MM.1S (cell line): ENCODE data around the gene KIAA1217.
"Not testable (repeated sequence)": the region's sequence is repeated elsewhere in the genome, so short reads cannot be mapped to it uniquely, and the experiment has no call there.

Experiments
- EZH2phosphoT487 ChIP-seq: fragments of 300-600 bp; sonication (generic); IDR thresholded peaks from 2 replicates; pipeline ENCODE4 v1.6.1; 2018; ENCODE audit warnings: antibody characterized with exemption, low read length
- TF ChIP-seq, protein P1 (sequence below): fragments of 300-600 bp; sonication (generic); IDR thresholded peaks from 2 replicates; pipeline ENCODE4 v1.5.1; 2016; ENCODE audit warnings: antibody characterized with exemption, low read length, mixed read lengths

DNA sequence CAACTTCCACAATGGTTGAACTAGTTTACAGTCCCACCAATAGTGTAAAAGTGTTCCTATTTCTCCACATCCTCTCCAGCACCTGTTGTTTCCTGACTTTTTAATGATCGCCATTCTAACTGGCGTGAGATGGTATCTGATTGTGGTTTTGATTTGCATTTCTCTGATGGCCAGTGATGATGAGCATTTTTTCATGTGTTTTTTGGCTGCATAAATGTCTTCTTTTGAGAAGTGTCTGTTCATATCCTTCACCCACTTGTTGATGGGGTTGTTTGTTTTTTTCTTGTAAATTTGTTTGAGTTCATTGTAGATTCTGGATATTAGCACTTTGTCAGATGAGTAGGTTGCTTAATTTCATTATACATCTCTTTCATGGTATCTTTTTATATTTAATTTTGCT lies 237.0 kb downstream of the KIAA1217 start:
- TF ChIP-seq, protein P1, sequence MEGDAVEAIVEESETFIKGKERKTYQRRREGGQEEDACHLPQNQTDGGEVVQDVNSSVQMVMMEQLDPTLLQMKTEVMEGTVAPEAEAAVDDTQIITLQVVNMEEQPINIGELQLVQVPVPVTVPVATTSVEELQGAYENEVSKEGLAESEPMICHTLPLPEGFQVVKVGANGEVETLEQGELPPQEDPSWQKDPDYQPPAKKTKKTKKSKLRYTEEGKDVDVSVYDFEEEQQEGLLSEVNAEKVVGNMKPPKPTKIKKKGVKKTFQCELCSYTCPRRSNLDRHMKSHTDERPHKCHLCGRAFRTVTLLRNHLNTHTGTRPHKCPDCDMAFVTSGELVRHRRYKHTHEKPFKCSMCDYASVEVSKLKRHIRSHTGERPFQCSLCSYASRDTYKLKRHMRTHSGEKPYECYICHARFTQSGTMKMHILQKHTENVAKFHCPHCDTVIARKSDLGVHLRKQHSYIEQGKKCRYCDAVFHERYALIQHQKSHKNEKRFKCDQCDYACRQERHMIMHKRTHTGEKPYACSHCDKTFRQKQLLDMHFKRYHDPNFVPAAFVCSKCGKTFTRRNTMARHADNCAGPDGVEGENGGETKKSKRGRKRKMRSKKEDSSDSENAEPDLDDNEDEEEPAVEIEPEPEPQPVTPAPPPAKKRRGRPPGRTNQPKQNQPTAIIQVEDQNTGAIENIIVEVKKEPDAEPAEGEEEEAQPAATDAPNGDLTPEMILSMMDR, result not testable (repeated sequence)
- not testable (repeated sequence) for TF ChIP-seq EZH2phosphoT487
